Stimulated activated CD4-positive, alpha-beta T cell treated with anti-CD3 and anti-CD28 coated beads, Interleukin-12 subunit alpha, Interleukin-12 subunit beta, amount 100 ng/mL, for 4 hours (primary cell): ENCODE measurements around the gene ENOX1.

ENCODE experiments used
- DNase-seq: peaks from one replicate; pipeline ENCODE4 v3.0.0-alpha.2; 2020

Gene ENOX1

DNA sequence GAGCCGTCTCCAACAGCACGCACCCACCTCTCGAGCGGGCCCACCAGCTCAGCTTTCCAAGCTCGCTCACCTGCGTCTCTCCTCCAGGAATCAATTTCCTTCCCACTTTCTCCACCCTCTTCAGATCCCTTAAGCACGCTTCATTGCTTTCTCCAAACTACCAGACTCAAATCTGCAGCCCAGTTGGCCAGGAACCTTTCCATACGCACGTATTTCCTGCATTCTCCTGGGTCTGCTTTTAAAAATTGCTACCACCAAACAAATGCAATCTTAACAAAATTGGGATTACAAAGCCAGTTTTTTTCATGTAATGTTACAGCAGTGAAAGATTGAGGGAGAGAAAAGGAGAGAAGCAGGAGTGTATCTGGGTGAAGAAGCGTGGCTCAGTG is 1.5 kb downstream of the ENOX1 start:
- DNase-seq = no peak

DNA sequence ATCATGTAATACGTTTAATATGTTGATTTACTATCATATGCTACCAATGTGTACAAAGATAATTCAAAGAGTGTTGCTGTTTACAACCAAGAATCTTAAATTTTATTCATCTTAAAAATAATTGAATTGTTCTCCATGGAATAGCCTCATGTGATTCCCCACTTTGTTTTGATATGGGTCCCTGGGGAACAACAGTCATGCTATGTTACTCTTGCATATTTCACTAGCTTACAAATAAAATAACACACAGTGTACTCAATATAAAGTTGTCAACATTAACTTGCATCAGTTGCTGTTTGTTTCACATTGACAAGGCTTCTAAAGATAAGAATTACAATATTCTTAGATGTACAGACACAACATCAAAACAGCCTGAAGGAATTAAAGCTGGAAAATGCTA is 2.3 kb downstream of the ENOX1 start:
- no peak for DNase-seq

DNA sequence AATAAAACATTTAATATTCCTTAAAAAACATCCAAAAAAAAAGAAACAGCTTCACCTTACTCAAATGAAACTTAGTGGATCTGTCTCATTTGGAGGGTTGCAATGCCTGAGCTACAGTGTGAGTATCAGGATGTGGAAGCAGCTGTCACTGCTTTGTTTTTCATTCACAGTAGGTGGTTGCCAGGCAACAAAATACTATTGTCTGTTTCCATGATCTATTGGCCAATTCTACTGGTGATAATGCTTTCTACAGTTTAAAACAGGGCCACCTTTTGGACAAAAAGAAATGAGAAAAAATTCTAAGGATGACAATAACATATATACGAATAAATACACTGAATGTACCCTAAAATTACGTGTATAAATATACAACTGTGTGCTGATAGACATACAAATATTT is 3.0 kb downstream of the ENOX1 start:
- no peak for DNase-seq

DNA sequence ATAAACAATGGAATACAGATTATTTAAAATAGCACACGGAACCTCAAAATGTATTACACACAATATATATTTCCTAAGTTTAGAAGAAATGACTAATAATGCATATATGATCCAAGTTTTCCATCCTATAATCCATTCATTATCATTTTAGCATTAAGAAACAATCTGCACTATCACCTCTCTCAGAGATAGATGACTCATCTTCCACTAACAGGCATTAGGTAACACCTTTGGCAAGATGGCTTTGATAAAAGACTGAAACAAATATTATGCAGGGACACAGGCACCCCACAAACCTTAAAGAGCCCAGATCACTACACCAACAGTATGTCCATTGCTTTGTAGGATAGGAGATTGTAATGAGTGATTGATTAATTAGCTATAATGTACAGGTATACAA is 4.1 kb downstream of the ENOX1 start:
- DNase-seq = no peak

DNA sequence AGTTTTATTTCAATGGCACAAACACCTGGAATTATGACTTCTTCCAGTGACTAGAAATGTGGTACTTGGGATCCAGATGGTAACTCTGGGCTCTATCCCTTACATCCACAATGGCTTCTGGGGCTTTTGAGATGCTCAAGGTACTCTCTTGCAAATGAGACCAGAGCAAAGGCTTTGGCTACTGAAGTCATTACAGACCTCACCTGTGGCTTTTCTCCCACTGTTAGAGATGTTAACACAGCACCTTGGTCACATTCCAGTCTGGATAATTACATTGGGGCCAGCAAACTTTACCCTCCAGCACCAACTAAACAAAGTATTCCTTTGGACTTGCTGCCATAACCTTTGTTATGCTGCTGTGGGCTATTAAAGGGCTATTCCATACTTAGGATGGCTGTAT is 6.1 kb downstream of the ENOX1 start:
- no peak for DNase-seq

DNA sequence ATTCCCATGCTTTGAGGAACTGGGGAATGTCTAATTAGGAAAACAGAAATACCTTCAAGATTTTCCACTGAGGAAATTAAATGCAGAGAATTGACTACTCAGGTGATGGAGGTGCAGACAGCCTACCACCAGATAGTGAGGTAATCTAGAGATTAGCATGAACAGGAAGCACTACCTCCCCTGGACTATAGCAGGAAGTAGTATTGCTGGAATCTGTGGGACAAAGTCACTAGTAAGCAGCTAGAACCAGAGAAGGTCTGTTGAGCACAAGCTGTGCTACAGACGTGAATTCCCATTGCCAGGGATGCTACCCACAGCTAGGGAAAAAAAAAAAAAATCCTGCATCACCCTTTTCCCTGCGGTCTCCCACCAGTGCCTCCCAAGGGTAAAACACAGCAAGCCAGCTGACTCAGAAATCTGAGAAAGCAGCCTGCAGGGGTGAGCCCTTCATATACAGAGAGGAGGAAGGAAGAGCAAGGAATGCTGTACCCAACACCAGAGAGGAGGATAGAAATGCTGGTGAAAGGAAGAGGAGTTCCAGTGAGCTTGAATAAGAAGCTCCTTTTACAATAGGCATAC is 10.2 kb downstream of the ENOX1 start:
- DNase-seq = no peak

DNA sequence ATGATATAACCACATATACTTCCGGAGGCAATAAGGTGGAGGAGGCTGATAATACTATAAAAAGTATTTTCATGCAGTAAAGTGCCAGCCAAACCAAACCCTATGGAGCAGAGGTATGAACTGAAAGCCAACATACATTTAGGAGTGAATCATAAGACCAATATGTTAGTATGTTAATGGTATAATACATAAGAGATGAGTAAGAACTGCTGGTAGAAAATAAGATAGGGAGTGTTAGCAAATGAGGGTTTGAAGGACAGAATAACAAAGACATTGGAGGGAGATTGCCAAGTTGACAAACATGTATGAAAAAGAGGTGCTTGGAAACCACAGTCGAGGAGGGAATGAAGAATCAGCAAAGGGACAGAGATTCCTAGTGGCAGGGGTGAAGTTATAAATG is 10.8 kb downstream of the ENOX1 start:
- no peak for DNase-seq

DNA sequence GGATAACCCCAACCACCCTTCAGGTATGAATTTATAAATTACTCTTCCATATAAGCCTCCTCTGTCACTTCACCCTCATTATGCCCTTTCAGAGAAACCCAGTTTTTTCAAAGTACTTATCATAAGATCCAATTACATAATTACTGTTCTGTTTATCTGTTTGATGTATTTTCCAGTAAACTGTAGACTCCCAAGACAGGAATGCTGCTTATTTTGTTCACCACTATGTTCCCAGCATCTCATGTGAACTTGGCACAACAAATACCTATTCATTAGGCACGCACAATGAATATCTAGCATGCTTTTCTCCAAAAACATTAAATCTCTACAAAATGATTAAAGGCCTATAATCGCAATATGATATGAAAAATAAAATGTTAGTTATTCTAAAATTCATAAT is 13.2 kb downstream of the ENOX1 start:
- DNase-seq = no peak

DNA sequence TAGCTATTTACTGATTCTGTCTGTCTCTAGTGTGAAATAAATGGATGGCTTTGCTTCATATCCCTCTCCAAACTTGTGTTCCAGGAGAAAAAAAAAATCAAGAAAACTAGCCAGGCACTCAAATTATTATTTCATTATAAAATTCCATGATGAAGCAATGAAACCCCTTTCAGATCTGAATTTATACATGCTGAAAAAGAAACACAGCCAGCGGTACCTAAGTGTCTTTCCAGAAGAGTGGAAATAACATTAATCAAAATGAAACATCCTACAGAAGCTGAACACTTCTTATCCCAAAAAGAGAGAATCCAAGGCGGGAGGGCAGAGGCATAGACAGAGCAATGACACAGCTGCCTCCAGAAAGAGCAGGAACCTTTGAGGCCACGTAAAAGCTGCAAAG is 15.9 kb downstream of the ENOX1 start:
- no peak for DNase-seq

DNA sequence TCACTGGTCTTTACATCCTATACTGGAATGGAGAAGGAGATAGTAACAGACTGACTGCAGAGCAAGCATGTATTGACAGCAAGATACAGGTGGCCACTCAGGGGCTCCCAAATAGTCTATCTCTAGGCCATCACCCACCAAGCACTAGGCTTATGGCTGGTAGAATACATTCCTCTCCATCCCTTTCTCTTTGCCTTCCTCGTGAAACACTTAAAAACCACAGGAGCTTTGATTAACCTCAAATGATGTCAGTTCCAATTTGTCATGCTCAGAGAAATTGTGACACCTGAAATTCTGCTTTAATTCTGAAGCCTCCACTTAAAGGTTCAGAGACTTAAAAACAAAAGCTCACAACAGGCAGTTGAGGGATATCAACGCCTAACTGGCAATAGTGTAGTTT is 17.2 kb downstream of the ENOX1 start:
- DNase-seq = no peak

DNA sequence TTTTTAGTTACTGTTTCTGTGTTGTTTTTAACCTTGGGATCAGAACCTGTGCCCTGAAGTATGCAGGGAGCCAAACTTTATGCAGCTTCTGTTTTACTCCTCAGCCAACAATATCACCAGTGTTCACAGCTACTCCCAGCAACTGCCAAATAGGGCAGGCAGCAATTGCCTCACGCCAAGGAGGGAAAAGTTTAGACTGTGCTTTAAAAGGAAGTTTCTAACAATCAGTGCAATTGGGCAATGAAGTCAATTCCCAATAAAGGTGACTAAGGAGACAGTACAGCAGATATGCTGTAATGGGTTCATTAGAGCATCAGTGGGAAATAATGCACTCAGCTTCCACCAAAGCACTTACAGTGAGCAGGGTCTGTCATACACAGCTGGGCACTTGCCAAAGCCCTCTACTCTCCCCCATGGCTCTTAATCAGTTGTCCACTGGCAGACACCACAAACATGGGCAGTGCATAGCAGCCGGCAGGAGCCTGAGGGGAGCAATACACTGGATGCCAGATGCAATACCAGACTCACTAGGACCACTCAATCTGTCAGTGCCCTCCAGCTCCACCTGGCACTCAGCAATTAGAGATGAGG is 19.3 kb downstream of the ENOX1 start:
- DNase-seq = no peak

DNA sequence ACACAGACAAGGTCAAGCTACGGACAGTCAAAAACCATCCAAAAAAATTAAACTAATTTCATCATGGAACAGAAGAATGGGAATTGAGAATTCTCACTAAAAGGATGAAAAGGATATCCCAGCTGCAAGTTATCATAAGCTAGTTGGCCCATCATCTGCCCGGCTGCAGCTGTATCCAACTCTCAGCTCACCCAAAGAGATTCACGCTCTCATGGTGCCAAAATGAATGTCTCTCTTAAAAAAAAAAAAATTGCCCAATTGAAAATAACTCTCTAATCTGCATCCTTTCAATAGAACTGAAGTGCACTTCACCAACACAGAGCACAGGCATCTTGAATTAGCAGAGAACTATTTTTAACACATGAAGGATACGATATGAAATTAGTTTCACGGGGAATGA is 20.0 kb downstream of the ENOX1 start:
- no peak for DNase-seq

DNA sequence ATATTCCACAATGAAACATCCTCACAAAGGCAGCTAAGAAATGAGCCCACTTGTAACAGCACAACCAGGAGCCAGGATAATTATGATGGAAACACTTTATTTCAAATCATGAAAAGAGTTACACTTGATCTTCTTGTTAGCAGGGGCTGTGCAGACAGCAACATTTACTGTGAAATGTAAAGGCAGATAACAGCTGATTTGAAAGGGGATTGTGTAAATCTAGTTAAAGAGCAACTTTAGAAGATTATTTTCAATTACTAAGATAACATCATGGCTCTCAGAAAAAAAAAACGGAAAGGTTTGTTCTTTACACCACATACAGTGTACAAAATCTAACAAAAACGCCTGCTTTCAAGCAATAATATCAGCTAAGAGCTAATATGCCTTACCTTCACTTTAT is 22.4 kb downstream of the ENOX1 start:
- DNase-seq = no peak

DNA sequence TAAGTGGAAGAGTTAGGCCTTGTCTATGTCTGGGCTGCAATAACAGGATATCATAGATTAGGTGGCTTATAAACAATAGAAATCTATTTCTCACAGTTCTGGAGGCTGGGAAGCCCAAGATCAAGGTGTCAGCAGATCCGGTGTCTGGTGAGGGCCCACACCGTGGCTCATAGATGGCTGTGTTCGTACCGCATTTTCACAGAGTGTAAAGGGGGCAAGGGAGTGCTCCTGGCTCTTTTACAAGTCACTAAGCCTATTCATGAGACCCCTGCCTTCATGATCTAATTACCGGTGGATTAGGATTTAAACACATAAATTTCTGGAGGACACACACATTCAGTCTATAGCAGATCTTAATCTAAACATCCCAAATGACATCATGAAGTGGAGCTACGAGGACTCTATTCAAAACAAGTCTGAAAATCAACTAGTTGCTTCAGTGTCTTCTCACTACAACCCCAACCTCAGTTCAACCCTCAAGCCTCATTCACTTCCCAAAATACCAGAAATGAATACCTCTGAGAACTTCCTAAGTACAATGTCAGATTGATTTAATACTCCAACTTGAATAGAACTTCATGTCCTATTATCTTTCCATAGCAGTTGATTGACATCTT is 23.5 kb downstream of the ENOX1 start:
- DNase-seq = no peak

DNA sequence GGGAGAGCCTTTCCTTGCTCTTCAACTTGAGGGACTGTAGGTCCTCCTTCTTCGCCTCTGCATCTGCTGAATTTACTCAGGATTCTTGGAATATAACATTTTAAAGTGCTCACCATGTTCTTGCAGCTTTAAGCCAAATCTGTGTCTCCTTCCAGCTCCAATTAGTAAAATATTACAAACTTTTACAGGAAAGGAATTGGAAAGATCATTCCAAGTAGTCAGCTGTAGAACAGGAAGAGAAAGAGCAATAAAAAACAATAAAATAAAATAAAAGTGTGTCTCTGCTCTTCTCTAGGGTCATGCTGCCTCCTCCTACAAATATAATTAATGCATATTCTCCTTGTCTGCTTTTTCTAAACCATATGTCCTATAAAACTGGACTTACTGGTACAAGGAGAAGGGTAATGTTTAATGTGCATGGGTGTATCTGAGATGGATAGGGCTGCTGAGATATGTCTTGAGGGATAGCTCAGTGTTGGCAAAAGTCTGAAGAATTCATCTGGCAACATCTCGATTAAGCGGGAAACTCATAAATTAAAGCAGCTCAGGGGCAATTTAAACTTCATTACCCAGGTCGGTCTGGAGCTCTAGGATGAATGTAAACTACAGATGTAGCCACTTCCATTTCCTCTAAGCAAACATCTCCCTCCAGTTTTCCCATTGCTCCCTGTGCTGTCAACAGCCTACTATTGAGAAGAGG is 25.0 kb downstream of the ENOX1 start:
- no peak for DNase-seq

DNA sequence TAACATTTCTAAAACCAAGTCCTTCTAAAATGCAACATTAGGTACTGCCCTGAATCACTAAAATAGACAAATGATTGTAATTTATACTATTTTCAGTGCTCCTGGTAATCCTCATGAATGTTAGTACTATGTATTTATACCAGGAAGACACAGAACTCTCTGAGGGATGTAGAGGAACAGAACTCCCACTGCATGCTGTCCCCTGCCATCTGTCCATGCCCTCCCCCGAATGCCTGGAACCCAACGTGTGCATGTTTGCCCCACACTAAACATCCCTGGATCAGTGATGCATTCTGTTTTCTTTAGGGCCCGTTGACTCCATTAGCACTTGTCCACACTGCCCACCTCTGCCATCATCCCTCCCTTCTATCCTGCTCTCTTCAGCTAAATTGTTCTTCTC is 26.5 kb downstream of the ENOX1 start:
- DNase-seq = no peak

DNA sequence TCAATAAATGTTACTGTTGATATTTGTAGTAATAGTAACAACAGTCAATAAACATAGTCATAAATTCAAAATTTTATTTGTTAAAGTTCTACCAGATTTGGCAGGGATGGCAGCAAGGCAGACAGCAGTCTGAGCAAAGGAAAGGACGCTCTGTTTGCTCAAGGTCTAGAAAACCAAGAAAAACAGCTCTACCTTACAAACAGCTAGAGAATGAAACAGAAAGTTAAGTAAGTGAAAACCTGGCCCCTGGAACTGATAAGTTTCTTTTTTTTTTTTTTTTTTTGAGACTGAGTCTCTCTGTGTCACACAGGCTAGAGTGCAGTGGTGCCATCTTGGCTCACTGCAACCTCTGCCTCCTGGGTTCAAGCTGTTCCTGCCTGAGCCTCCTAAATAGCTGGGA is 27.9 kb downstream of the ENOX1 start:
- DNase-seq = no peak

DNA sequence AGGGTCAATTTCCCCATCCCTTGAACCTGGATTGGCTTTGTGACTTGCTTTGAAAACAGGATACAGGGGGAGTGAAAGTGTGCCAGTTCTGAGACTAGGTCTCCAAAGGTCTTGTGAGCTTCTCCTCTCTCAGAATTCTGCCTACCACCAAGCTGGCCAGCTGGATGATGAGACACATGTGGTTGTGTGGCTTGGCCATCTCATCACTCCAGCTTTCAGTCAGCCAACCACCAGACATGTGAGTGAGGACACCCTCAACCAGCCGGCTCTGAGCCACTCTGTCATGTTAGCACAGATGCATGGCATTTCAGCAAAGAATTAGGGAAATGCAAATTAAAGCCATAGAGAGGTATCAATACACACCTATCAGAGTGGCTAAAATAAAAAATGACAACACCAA is 29.5 kb downstream of the ENOX1 start:
- no peak for DNase-seq

DNA sequence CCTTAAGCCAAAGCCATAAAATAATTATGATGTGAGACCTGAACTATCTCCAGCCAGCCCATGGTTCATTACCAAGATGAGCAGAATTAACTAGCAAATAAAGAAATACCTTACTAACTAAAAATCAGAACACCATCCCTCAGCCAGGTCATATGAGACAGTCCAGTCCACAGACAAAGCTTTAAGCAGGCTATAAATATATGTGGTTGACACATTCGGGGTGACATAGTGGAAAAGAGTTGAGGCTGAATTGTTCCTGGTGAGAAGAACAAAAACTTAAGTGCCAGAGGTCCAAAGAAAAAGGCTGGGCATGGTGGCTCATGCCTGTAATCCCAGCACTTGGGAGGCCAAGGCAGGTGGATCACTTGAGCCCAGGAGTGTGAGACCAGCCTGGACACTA is 30.9 kb downstream of the ENOX1 start:
- no peak for DNase-seq

DNA sequence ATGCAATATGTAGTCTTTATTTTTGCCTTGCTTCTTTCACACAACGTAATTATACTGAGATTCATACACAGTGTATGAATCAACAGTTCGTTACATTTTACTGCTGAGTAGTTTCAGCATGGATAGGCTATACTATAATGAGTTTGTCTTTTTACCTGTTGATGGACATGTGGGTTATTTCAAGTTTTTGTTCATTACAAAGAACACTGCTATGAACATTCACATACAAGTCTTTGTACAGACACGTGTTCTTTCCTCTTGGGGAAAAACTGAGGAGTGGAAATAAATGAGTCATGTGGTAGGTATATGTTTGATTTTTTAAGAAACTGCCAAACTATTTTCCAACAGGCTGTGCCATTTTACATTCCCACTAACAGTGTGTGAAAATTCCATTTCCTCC is 35.1 kb downstream of the ENOX1 start:
- DNase-seq = no peak

DNA sequence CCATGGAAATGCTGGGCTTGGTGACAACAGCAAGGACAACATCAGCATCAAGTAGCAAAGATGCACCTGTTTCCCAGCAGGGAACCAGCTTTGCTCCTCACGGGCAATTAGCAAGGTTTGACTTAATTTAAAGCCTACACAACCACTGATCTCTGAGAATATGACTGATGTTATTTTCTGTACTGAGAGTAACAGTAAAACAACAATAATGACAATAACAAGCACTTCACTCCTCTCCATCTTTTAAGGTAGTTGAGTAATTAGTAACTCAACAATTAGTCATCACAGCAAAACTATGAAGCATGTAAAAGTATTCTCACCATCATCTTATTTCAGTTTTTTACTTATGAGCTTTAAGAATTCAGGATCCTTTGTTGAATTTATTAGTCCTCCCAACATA is 37.3 kb downstream of the ENOX1 start:
- no peak for DNase-seq

DNA sequence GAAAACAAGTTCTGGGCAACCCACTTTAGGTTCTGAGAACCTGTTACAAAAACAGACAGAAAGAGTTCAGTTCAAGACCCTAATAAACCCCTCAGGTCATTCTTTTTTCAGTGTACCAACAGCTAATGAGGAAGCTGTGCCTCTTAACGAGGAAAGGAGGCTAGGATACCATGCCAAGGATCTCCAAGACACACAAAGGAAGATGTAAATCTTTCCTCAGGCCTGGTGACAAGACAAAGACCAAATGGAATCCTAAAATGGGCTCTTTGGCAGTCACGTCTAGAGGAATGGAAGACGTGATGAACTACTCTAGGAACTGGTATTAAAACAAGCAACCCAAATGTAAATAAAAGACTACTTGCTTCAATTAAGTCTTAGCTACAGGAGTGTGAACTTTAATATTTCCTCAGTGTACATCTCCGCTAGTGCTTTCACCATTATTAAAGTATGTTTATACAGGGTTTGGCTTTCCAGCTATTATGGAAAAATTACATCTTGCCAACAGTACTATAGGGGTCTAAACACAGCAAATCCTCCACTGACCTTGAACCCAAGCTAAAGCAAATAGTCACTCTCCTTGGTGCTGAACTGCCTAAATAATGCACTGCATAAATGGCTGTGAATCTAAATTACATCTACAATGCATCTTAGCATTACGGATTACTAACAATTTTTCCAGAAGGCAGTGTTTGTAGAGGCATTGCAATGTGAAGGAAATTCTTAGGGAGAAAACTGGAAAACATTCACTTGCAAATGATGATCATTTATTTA is 42.3 kb downstream of the ENOX1 start:
- DNase-seq = no peak

DNA sequence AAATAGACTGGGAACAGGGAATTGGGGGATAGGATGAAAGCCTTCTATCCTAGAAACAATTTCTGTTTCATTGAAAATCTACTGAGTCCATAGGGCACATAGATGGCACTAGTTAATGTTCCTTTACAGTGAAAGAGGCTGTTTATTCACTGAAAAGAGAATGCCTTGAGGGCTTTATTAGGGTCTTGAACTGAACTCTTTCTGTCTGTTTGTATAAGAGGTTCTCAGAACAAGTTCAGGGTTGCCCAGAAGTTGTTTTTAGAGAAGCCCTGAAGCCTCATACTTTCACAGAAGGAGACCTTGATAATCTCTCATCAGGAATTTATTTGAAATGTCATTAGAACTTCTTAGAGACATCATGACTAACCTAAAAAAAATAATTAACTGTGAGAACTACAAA is 43.9 kb downstream of the ENOX1 start:
- DNase-seq = no peak
